Calu3 (cell line): Measurements from ENCODE around the gene SLC30A2. TPM values are rescaled to one million over a fixed set of nuclear protein-coding genes. Genes with fewer than 3 reads are reported as not detected.

ENCODE experiments used
- BruUV-seq: library from RNA; stranded (reverse); fragments of 400-500 nt; replicated peaks from 2 replicates; lab custom pipeline; 2021; lab: Mats Ljungman, UMichigan
- CTCF ChIA-PET: fragments of 300-600 bp; sonication (Branson Sonifier 250); formaldehyde crosslinking; loops from one replicate; lab custom pipeline; 2022; ENCODE audit warnings: antibody characterized with exemption; lab: Charles Lee
- DNase-seq: peaks from one replicate; pipeline ENCODE4 v3.0.0; 2022
- H3K27ac Mint-ChIP-seq: one replicate; pipeline ENCODE4 v1.8.0; 2022; ENCODE audit warnings: mixed read lengths; ENCODE audit not compliant: unreplicated experiment
- H3K27me3 Mint-ChIP-seq: one replicate; pipeline ENCODE4 v1.8.0; 2022; ENCODE audit warnings: mixed read lengths; ENCODE audit not compliant: unreplicated experiment
- H3K36me3 Mint-ChIP-seq: one replicate; pipeline ENCODE4 v1.8.0; 2022; ENCODE audit warnings: mild to moderate bottlenecking, moderate library complexity, mixed read lengths; ENCODE audit not compliant: insufficient read depth, unreplicated experiment
- H3K4me1 Mint-ChIP-seq: one replicate; pipeline ENCODE4 v1.8.0; 2022; ENCODE audit warnings: mild to moderate bottlenecking, low read depth, mixed read lengths; ENCODE audit not compliant: unreplicated experiment
- H3K4me3 Mint-ChIP-seq: one replicate; pipeline ENCODE4 v1.8.0; 2022; ENCODE audit warnings: mild to moderate bottlenecking, low read depth, moderate library complexity, mixed read lengths; ENCODE audit not compliant: unreplicated experiment
- H3K9me3 Mint-ChIP-seq: one replicate; pipeline ENCODE4 v1.8.0; 2022; ENCODE audit warnings: low read depth, mixed read lengths; ENCODE audit not compliant: unreplicated experiment
- intact Hi-C: fragments of 100-400 bp; cut with micrococcal nuclease; formaldehyde crosslinking; loops from one replicate; pipeline ENCODE4 v1.10.0; 2022; ENCODE audit not compliant: unreplicated experiment
- total RNA-seq: library from RNA; stranded (reverse); gene quantifications from 2 replicates; pipeline ENCODE4 v1.2.3, GENCODE V29; 2022
- TF ChIP-seq, protein P1 (sequence below): fragments of 200-600 bp; IDR thresholded peaks from one replicate; pipeline ENCODE4 v1.8.0; 2022; ENCODE audit warnings: antibody characterized with exemption; ENCODE audit not compliant: unreplicated experiment

The SLC30A2 gene
- total RNA-seq, 1 experiment from 2014 or later = not detected

GRCh38 chr1:26025060-26025459 is 20.9 kb downstream of the SLC30A2 start:
- Mint-ChIP-seq H3K27me3 (peaks cover 37% of the 10 kb centered on the region), H3K9me3 (no peaks in the 10 kb centered on the region), H3K4me3 (no peak overlapping the region), H3K4me1 (no peaks in the 10 kb centered on the region), H3K36me3 (no peaks in the 10 kb centered on the region), H3K27ac (no peak overlapping the region)
- no TSS peak for BruUV-seq
- TF ChIP-seq, protein P1, sequence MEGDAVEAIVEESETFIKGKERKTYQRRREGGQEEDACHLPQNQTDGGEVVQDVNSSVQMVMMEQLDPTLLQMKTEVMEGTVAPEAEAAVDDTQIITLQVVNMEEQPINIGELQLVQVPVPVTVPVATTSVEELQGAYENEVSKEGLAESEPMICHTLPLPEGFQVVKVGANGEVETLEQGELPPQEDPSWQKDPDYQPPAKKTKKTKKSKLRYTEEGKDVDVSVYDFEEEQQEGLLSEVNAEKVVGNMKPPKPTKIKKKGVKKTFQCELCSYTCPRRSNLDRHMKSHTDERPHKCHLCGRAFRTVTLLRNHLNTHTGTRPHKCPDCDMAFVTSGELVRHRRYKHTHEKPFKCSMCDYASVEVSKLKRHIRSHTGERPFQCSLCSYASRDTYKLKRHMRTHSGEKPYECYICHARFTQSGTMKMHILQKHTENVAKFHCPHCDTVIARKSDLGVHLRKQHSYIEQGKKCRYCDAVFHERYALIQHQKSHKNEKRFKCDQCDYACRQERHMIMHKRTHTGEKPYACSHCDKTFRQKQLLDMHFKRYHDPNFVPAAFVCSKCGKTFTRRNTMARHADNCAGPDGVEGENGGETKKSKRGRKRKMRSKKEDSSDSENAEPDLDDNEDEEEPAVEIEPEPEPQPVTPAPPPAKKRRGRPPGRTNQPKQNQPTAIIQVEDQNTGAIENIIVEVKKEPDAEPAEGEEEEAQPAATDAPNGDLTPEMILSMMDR = no peak
- DNase-seq = no peak
- CTCF ChIA-PET = no interaction called here
- intact Hi-C loops = no loop called here

GRCh38 chr1:26023826-26024225 is 22.1 kb downstream of the SLC30A2 start:
- CTCF ChIA-PET = no interaction called here
- H3K4me3 Mint-ChIP-seq = no peak overlapping the region
- peaks cover 30% of the 10 kb centered on the region for H3K27me3 Mint-ChIP-seq
- BruUV-seq = no TSS peak
- intact Hi-C loops = no loop called here
- no peaks in the 10 kb centered on the region for H3K36me3 Mint-ChIP-seq
- no peak for DNase-seq
- H3K9me3 Mint-ChIP-seq = no peaks in the 10 kb centered on the region
- TF ChIP-seq, protein P1 = no peak
- no peak overlapping the region for H3K27ac Mint-ChIP-seq
- peaks cover under 1% of the 10 kb centered on the region for H3K4me1 Mint-ChIP-seq

- peaks cover 6% of the 10 kb centered on the region for H3K4me1 Mint-ChIP-seq
- H3K9me3 Mint-ChIP-seq = no peaks in the 10 kb centered on the region
- BruUV-seq = no TSS peak
- H3K27me3 Mint-ChIP-seq = peaks cover 23% of the 10 kb centered on the region
- no peak for DNase-seq
- H3K4me3 Mint-ChIP-seq = no peak overlapping the region
- H3K36me3 Mint-ChIP-seq = peaks cover 5% of the 10 kb centered on the region
- CTCF ChIA-PET = no interaction called here
- intact Hi-C loops = no loop called here
- TF ChIP-seq, protein P1 = no peak
- no peak overlapping the region for H3K27ac Mint-ChIP-seq
Measured at GRCh38 chr1:26023009-26023408, 22.9 kb downstream of the SLC30A2 start.

DNA sequence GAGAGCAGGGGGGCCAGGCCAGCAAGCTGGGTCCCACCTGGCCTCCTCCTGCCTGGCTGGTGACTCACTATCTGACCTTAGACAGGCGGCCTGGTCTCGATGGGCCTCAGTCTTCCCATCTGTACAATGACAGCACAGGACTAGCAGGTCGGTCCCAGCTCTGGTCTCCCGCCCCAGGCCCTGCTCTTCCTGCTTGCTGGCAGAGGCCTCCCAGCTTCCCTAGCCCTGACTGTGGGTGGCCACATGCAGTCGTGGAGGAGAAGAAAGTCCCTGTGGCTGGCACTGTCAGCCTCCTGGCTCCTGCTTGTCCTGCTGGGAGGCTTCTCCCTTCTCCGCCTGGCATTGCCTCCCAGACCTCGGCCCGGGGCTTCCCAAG is 23.5 kb downstream of the SLC30A2 start:
- Mint-ChIP-seq H3K4me3 (no peak overlapping the region), H3K9me3 (no peaks in the 10 kb centered on the region), H3K27ac (no peak overlapping the region), H3K4me1 (peaks cover 6% of the 10 kb centered on the region), H3K36me3 (peaks cover 5% of the 10 kb centered on the region), H3K27me3 (peaks cover 18% of the 10 kb centered on the region)
- TF ChIP-seq, protein P1 = no peak
- CTCF ChIA-PET = no interaction called here
- BruUV-seq = no TSS peak
- intact Hi-C loops = no loop called here
- no peak for DNase-seq
